ENCODE data around the gene CMTR1.

The CMTR1 gene

DNA sequence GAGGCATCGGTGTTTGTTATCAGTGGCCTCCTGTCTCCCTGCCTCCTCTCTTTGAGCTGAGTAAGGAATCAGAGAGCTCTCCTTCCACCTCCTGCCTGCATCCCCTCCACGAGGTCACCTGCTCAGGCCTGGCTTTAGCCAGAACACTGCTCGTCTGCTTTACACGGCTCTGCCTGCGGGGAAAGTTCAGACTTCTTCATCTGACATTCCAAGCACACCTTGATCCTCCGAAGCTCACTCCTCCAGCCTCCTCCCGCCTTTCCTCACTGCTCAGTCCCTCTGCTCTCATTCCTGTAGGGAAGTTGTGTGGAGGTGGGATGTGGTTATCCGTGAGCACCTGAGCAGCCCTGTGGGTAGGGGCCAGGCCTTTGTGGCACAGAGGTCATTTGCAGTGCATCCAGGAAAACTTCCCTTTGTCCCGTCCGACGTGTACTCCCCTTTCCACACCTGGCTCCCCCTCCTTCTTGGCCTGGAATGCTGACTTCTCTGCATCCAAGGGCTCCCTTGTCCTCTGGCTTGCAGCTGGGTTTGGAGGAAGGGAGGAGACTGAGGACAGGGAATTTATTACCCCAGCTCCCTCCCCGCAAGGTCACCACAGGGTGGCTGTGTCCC, 79.5 kb downstream of the CMTR1 start:
- DNase-seq (ENCODE audit: low read depth) = no peak

DNA sequence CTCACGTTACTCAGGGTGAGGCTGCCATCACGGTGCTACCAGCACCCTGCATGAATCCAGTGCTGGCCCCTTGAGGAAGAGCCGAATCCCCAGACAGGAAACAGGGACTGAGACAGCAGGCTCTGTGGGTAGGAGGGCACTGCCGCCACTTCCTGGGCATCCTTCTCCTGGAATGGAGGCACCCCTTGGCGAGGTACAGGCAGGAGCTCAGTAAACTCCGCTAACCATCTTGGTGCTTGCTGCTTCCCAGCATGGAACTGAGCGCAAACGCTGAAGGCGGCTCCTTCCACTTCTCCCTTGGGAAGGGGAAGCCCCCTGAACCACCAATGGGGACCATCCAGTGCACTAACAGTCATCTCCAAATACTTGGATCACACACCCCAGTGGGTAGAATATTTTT, 80.1 kb downstream of the CMTR1 start:
- no peak for DNase-seq (ENCODE audit: low read depth)

DNA sequence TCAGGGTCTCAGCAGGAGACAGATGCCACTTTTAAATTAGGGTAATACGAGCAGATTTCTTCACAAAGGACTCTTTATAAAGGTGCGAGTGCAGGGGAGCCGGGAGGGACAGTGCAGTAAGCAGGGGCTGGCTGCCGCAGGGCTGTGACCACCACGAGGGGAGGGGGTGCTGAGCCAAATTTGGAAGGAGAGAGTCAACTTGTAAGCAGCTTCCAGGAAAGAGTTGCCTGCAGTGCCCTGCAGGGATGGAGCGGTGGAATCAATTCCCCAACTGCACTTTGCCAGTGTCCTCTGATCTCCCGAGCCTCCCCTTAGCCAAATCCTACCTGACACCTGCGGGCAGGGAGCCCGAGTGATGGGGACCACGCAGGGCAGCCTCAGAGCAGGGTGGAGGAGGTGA, 80.6 kb downstream of the CMTR1 start:
- DNase-seq (ENCODE audit: low read depth) = no peak

DNA sequence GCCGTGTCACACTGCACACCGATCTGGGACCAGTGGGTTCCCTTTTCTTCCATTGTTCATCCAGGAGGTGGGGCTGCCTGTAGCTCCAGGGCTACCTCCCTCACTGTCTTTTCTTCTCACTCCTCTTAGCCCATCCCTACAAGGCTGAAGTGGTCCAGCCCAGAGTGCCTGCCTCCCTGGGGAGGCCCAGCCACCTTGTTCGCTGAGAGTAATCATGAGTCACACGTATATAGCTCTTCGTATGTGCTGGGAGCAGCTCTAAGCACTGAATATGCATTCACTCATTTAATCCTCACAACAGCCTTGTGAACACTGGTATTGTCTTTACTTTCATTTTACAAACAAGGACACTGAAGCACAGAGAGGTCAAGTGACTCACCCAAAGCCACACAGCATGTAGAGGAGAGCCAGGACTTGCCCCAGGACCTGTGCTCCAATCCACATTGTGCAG, 81.3 kb downstream of the CMTR1 start:
- DNase-seq (ENCODE audit: low read depth) = no peak

DNA sequence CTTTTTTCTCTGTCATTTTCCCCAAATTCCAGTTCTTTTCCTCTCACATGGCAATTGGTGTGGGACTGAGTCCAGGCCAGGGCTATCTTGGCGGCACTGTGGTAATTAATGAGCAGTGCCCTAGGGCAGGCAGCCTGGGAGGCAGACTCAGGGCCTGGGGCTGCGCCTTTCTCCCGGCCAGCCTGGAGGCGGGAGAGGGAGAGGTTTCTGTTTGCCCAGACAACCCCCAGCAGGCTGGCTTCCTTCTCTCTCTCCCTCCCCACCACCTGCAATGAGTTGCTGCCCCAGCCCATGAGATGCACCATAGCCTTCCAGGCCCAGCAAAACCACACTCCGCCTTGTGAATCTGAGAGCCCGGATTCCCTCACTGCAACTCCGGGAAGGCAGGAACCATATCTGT, 81.8 kb downstream of the CMTR1 start:
- DNase-seq (ENCODE audit: low read depth) = no peak

DNA sequence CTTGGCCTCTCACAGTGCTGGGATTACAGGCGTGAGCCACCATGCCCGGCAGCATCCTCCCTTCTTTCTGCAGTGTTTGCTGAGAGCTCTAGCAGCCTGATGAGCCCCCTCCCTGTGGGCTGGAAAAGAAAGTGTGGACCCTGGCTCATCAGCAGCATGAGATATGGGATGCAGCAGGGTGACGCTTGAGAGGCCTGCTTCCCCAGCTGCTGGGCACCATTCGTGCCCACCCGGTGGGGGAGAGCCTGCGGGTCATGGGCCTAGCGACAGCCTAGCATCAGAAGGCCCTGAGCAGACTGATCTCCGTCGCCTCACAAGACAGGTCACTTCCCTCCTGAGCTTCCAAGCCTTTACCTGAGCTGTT, 82.7 kb downstream of the CMTR1 start:
- no peak for DNase-seq (ENCODE audit: low read depth)

DNA sequence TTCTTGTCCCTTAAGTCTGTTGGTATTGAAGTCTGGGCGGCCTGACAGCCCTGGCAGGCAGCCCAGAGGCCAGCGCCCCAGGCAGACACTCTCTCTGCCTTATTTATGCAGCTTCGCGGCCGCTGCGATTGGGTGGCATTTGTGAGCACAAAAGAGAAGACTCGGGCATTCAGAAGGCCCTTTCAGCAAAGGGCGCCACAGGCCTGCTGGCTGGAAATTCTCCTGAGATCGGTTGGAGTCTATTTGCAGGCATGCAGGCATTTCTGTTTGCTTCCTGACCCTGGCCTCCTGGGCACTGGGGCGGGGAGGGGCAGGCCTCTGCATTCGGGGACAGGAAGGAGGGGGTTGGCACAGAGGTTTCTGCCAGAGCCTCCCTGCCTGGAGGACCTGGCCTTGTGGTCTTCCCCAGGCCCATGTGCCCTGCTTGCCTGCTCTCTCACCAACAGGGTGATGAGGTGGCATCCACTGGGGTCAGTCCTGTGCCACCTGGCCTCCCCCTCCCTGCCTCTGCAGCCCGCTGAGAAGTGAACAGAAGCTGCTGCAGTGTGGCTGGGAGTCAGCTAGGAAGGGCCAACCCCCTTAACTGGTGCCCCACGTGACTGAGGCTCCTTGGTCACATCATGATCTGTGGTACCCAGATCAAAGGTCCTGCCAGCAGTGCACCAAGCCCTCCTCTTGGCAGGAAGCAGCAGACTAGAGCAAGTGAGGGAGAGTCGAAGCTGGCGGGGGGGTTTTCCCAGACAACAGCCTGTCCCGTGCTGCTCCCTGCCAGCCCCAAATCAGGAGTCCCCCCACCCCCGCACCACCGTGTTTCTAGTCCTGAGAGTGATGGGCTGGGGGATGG, 83.3 kb downstream of the CMTR1 start:
- DNase-seq (ENCODE audit: low read depth) = peak; percentile 77

DNA sequence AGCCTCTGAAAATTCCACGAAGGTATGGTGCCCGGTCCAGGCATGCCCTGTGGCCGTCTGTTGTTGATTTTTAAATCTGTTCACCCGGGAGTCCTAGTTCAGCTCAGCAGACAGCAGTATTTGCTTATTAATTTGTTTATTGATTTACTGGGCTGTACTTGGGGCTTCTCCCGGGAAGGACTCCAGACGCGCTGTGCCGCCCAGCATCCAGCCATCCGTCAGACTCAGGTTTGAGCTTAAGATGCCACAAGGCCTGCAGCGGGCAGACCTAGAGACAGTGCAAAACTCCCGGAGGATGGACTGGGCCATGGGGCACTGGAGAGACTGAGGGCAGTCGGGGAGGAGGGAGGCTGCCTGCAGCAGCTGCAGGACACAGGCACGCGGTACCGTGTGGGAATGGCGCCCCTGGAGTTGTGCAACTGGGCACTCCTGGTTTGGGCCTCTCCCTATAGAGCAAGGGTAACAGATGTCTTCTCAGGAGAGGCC, 83.9 kb downstream of the CMTR1 start:
- DNase-seq (ENCODE audit: low read depth) = no peak

DNA sequence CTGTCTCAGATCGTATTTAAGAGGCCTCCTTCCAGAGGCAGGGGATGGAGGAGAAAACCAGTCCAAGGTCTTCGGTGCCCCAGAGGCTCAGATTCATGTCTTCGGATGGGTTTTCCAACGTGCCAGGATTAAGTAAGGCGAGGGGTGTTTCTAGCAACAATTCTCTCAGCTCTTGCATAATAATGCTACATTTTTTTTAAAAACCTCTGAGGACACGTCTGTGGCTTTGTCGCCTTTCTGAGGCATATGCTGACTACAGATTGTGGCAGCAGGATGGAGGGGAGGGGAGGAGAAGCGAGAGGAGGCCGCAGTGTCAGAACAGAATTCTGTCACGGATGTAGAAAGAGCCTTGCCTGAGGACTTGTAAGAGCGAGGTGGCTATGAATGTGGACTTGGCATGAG, 84.4 kb downstream of the CMTR1 start:
- DNase-seq (ENCODE audit: low read depth) = peak; percentile 61

DNA sequence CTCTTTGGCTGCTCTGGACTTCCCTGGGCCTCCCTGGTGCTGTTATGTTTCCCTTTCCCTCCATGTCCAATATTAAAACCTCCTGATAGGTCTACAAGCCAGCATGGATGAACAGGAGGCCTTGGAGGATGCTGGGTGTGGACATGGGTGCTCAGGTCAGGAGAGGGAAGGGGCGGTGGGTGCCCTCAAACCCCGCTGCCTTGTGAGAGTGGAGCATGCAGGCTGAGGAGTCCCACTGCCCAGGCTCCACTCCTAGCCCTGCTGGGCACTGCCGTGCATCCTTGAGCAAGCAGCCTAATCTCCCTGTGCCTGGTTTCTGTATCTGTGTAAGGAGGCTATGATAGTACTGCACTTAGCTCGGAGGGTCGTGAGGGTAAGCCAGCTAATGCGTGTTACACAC, 85.1 kb downstream of the CMTR1 start:
- no peak for DNase-seq (ENCODE audit: low read depth)

DNA sequence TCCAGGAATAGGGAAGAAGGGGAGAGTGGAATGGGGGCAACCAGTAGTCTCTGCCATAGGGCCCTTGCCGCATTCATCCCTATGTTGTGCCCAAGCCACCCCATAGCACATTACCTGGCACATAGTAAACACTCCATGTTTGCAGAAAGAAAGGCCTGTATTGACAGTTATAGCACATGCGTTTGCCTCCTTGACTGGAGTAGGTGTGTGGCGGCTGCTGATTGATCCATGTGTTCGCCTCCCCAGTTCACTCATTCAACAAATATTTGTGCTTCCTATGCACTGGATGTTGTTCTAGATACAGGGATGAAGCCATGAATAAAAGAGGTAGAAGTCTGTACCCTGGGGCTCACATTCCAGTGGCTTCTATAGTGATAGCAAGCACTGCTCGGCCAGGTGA, 86.4 kb downstream of the CMTR1 start:
- no peak for DNase-seq (ENCODE audit: low read depth)

DNA sequence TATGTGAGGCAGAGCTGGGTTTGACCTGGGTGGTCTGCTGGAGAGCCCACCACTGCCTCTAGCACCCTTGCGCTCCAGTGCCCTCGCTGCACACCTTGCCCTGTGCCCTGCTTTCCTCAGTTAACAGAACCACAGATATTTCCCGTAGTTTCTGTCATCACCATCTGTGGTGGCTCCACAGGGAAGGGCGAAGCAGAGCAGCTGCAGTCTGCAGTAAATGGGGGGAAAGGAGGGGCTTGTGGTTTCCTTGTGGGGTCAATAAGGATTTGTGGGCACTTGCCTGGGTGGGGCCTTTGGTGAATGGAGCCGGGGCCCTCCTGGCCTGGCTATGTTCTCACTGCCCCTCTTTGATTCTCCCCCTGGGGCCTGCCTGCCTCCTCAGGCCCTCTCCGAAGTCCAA, 87.9 kb downstream of the CMTR1 start:
- no peak for DNase-seq (ENCODE audit: low read depth)

DNA sequence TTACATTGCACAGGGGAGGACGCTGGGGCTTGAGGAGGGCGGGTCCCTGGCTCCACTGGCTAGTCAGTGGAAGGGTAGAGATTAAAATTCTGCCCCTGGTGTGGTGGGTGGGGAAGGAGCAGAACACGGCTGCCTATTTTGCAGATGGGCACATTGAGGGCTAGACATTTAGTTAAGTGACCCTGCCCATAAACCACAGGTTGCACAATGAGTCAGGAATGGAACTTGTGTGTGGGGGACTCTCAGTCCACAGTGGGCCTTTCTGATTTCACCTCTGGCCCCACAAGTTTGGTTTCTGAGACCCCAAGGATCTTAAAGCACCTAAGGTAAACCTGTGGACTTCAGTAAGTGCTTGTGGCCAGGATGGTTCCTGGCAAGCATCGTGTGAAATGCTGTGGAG, 88.7 kb downstream of the CMTR1 start:
- no peak for DNase-seq (ENCODE audit: low read depth)

DNA sequence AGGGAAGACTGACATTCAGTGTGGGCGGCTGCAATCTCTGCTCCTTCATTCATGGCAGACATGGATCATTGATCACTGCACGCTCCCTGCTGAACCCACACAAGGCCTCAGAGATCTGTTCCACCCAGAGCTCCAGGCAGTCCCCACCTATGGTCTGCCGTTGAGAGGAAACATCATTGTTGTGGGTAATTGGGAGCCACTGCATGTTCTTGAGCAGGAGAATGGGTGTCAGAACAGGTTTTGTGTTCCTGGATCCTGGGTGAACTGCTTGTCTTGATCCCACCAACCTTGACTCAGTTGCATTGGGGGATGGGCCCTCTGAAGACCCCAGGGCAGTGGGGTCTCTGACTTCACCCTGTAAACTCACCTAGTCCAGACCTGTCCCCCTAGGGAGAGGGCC, 89.8 kb downstream of the CMTR1 start:
- DNase-seq (ENCODE audit: low read depth) = no peak

DNA sequence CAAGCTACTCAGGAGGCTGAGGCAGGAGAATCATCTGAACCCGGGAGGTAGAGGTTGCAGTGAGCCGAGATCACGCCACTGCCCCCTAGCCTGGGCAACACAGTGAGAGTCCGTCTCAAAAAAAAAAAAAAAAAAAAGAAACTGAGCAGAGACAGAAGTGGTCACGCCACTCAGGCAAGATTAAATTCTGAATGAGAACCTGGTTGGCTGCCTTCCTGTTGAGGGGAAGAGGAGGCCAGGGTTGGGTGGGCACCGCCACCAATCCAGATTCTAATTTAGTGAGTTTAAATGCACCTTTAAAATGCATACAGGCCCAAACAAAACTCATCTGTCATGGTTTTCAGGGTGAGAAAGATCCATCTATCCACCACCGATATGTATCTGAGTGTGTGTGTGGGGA, 90.4 kb downstream of the CMTR1 start:
- no peak for DNase-seq (ENCODE audit: low read depth)

DNA sequence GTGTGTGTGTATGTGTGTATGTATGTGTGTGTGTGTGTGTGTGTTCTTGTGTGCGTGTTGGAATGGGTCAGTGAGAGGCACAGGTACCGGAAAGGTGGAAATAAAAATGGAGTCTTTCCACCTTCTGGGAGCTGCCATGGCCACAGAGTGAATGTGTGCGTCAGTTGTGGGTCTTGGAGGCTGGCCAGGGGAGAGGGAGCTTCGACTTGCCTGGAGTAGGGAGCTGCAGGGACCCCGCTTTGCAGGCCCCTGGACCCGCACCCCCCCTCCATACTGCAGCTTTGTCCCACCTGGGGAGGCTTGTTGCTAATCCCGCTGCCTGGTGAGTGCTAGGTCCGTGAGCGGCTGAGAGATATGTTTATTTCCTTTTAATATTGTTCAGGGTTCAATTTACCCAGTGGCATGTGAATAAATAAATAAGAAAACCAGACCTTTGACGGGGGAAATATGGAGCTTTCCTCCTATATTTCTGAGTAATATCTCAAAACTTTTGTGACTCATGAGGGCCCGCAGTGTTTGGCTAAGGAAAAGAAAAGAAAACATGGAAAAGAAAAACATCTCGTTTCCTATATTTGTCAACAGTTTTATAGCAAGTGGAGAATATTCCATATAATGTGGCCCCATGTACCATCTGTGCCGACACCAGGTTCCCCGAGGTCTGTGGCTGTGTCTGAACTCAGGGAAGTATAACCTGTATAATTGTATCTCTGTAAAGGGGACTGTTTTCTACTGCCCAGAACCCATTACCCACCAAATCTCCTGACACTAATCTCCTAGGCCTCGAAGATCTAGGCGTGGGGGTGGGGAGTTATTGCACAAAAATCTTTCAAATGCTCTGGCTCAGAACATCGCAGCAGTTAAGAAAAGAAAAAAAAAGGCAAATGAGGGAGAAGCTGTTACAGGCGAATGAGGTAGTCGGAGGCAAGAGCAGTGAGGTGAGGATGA, 91.3 kb downstream of the CMTR1 start:
- no peak for DNase-seq (ENCODE audit: low read depth)

DNA sequence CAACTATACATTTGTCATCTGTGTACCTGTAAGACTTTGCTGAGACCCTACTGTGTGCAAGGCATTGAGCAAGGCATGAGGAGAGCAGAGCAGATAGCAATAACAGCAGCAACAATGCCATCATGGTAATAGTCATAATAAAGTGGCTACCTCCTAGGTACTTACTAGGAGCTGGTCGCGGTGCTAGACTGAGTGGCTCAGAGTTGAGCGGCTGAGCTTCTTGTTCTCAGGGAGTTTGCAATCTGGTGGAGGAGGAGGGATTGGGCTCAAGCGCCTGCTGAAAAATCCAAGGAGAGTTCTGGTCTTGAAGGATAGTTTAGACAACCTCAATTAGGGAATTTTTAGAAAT, 91.9 kb downstream of the CMTR1 start:
- no peak for DNase-seq (ENCODE audit: low read depth)

DNA sequence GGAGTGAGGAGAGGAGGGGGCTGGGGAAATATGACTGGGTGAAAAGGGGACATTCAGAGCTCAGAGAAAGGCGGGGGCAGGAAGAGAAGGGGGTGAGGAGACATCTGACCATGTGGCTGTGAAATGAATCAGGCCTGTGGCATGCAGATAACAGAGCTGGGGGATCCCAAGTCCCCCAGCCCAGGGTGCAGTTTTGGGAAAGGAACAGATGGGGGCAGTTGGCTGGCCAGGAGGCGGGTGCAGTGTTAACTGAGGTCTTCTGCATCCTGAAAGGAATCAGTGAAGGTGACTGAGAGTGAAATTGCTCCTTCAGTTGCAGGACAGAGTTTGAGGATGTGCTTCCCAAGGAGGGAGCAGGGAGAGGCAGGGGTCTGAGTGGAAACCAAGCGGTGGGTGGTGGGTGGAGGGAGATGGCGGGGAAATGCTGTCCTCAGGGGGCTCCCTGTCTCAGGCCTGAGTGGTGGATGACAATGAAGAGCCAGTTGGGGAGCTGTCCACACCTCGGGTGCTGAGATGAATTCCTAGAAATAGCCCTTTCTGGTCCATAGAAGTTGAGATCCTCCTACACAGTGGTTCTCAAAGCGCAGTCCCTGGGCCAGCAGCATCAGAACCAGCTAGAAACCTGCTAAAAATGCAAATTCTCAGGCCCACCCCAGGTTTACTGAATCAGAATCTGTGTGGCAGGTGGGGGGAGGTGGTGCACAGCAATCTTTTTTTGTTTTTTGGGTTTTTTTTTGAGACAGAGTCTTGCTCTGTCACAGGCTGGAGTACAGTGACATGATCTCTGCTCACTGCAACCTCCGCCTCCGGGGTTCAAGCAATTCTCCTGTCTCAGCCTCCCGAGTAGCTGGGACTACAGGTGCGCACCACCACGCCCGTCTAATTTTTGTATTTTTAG, 92.7 kb downstream of the CMTR1 start:
- no peak for DNase-seq (ENCODE audit: low read depth)

DNA sequence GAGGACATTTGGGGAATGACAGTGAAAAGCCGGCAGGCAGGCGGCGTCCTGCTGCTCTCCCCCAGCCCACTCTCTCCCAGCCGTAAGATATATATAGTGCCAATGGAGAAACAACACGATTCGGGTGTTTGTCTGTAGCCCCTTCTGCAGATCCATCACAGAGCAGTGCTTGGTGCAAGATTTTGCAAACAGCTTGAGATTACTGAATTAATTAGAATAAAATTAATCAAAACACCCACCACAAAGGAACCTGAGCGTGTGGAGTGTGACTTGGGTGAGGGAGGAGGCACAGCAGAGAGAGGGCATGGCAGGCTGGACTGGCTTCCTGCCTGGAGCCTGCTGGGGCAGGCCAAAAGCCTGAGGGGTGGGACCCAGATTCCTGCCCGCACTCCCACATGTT, 95.5 kb downstream of the CMTR1 start:
- no peak for DNase-seq (ENCODE audit: low read depth)

DNA sequence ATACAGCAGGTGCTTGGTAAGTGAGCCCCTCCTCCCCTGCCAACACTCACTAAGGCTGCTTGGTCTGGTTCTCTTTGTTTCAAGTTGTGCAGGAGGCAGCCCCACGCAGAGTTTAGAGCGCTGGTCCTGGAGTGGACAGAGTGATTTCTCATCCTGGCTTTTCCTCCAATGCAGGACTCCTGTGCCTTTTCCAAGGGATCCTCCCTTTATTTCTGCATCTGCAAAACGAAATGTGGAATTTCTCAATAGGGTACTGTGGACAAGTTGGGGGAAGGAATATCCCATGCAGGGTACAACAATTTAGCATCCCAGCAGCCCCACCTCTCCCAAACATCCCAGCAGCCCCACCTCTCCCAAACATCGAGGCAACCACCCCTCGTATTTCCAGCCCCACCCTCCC, 97.3 kb downstream of the CMTR1 start:
- no peak for DNase-seq (ENCODE audit: low read depth)

DNA sequence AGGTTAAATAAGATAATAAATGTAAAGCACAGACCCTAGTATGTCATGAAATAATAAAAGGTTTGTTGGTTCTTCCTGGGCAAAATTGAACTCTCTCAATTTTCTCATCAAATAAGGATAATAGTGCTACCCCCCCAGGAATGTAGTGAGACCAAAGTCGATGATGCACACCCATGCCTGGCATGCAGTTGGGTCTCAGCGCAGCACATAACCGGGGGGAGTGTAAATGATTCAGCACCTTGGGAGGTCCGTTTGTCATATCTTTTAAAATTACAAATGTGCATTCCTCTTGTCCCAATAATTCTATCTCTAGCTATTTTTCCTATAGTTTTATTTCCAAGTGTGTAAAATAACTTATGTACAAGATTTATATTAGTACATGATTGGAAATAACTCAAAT, 98.0 kb downstream of the CMTR1 start:
- no peak for DNase-seq (ENCODE audit: low read depth)
